Adrenal gland (tissue), 5 donors: Measurements from ENCODE around the gene CAMTA1.

Experiments used
- POLR2A ChIP-seq, 2 donors: fragments of 450-650 bp; IDR thresholded peaks; one replicate each; pipeline ENCODE4 v1.6.1; 2017; ENCODE audit warnings: antibody characterized with exemption in 2 of 2, mild to moderate bottlenecking in 2 of 2, moderate library complexity in 1 of 2
- TF ChIP-seq, protein P1 (sequence below), 6 experiments: fragments of 450-650 bp in 4 of 6; fragments of 200-600 bp in 2 of 6; sonication (generic) in 1 of 6; IDR thresholded peaks; 1 replicate in 5 of 6; 2 replicates in 1 of 6; pipeline versions ENCODE4 v1.5.1 to v1.8.0; 2016 to 2021; ENCODE audit warnings: antibody characterized with exemption in 6 of 6, mild to moderate bottlenecking in 2 of 6, moderate library complexity in 1 of 6
- donor health status: DM: no; HTN: no; CAD: no.

DNA sequence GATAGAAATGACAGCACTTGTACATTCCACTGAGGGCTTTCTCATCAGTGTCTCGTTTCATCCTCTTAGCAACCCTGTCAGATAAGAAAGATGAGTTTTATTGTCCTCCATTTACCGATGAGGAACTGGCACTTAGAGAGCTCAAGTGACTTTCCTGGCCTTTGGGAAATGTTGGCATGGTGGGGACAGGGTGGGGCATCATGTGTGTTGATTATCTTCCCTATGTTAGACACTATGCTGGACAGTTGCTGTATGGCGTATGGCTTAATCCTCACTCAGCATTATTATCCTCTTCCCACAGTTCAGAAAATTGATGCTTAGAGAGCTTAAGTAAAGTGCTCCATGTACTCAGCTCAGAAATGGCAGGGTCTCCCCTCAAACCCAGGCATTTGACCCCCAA, 163.2 kb downstream of the CAMTA1 start:
- TF ChIP-seq POLR2A (IDR thresholded peaks at IDR 0.05): no peak
- TF ChIP-seq, protein P1, sequence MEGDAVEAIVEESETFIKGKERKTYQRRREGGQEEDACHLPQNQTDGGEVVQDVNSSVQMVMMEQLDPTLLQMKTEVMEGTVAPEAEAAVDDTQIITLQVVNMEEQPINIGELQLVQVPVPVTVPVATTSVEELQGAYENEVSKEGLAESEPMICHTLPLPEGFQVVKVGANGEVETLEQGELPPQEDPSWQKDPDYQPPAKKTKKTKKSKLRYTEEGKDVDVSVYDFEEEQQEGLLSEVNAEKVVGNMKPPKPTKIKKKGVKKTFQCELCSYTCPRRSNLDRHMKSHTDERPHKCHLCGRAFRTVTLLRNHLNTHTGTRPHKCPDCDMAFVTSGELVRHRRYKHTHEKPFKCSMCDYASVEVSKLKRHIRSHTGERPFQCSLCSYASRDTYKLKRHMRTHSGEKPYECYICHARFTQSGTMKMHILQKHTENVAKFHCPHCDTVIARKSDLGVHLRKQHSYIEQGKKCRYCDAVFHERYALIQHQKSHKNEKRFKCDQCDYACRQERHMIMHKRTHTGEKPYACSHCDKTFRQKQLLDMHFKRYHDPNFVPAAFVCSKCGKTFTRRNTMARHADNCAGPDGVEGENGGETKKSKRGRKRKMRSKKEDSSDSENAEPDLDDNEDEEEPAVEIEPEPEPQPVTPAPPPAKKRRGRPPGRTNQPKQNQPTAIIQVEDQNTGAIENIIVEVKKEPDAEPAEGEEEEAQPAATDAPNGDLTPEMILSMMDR (IDR thresholded peaks at IDR 0.05): no peak
